ENCODE data around the gene HOXA5. TPM values are rescaled to one million over a fixed set of nuclear protein-coding genes. Genes with fewer than 3 reads are reported as not detected.
A peak's percentile ranks its signal among the peaks of the same experiment; 100 is the strongest.

The HOXA5 gene
- total RNA-seq, 2 experiments from 2014 or later = not detected

DNA sequence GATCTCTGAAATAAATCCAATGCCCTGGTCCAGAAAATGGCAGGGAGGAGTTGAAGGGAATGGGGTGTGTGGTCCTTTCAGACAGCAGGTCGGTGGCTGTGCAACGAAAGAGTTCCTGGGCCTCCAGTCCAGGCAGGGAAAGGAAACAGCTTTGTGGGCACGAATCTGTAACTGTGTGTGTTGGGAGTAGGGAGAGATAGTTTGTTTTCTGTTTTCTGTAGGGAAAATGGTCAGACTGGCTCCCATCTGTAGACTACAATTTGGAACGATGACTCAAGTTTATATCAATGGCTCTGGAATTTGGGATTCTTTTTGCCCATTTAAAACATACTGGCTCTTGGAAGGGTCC, 24.4 kb upstream of the HOXA5 start:
- CTCF ChIA-PET = interaction anchor here (1.0 to 1.8 kb wide), 3 partner anchors 9 to 55 kb away, joined by 3 to 12 read pairs (median 6); no protein-coding TSS in a partner anchor
- ATAC-seq (no peak), DNase-seq (peak; percentile 4)
- POLR2A ChIA-PET = no interaction called here
- peaks cover 75% of the 10 kb centered on the region for H3K27me3 Mint-ChIP-seq
- H3K4me1 Mint-ChIP-seq = peaks cover 32% of the 10 kb centered on the region
- no peak overlapping the region for H3K4me3 Mint-ChIP-seq
- H3K36me3 Mint-ChIP-seq (ENCODE audit: low read depth) = no peaks in the 10 kb centered on the region
- no peaks in the 10 kb centered on the region for H3K9me3 Mint-ChIP-seq (ENCODE audit: low read depth)
- intact Hi-C loops (cut with DNase I, micrococcal nuclease) = loop anchor here (1.0 to 5.0 kb wide), 7 partner anchors 13 to 1311 kb away; partner anchors contain the start of genes HOXA11 (in 1 of the 2) and HOXA13 (in 1 of the 2)
- H3K27ac Mint-ChIP-seq = no peak overlapping the region

DNA sequence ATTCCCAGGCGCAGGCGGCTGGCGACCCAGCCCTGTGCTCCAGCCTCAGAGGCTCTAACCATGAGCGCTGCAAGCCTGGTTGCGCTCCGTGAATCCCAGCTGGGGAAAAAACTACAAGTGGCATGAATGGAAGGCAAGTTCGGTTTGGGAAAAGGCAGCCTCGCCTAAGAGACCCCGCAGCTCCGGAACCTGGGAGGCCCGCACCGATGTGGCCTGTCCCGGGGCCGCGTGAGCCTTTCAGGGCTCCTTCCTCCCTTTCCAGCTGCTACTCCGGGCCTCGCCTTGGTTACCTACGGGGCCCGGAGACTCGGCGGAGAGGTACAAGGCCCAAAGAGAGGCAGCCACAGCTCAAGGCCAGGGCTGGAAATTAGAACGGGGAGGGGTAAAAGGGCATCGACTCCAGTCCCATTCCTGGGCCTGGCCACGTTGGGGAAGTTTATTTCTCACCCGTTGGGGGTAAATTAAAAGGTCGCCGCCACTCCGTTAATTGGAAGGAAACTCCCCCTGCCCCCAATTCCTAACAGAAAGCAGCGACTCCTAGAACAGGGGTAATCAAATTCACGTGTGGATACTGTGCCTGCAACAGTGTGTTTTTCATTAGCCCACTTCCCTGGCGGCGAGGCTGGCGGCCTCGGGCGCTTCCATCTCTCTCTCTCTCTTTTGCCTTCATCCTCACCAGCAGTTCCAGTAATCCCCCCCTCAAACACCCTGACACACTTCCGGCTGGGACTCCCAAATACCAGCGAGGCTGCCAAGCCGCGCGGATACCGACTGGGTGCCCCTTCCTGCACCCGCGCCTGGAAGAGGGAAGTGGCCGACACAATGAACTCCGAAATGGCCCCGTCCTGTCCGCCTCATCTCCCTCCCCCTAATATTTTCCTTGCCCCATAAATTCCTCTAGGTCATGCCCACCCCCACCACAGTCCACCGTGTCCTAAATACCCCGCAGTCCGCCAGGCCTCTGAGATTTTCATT, 23.3 kb upstream of the HOXA5 start:
- no peaks in the 10 kb centered on the region for H3K9me3 Mint-ChIP-seq (ENCODE audit: low read depth)
- ChIA-PET CTCF (interaction anchor here (0.8 to 1.7 kb wide), 6 partner anchors 12 to 480 kb away, joined by 3 to 10 read pairs (median 4); no protein-coding TSS in a partner anchor), POLR2A (no interaction called here)
- H3K4me1 Mint-ChIP-seq = peaks cover 26% of the 10 kb centered on the region
- peaks cover 78% of the 10 kb centered on the region for H3K27me3 Mint-ChIP-seq
- intact Hi-C loops (cut with DNase I, micrococcal nuclease) = loop anchor here (1.0 to 5.0 kb wide), 4 partner anchors 17 to 1310 kb away; partner anchors contain the start of gene HOXA13 (in 1 of the 2)
- H3K36me3 Mint-ChIP-seq (ENCODE audit: low read depth) = no peaks in the 10 kb centered on the region
- no peak overlapping the region for H3K4me3 Mint-ChIP-seq
- ATAC-seq (no peak), DNase-seq (peak; percentile 19)
- H3K27ac Mint-ChIP-seq = no peak overlapping the region

DNA sequence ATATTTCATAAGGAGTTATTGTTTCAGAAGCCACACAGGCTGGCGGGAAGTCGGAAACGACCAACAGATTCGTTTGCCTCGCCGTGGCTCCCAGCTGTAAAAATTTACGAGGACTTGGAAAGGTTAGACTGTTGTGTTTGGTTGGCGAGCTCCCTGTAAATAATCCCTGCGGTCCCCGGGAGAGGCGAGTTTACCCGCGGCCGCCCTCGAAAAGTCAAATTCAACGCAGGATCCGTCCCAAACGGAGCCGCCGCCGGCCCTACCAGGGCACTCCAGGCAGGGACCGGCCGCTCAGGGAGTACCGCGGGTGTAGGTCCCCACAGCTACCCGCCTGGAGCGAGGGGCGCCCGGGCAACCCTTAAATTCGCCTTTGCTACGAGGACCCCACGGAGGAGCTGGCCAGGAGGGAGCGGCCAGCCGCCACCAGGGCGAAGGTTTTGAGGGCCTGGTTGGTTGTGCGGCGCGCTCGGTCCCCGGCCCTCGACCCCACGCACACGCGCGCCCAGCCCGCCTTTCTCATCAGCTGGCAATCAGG, 22.6 kb upstream of the HOXA5 start:
- H3K27ac Mint-ChIP-seq = no peak overlapping the region
- H3K4me1 Mint-ChIP-seq = peaks cover 25% of the 10 kb centered on the region
- no peaks in the 10 kb centered on the region for H3K36me3 Mint-ChIP-seq (ENCODE audit: low read depth)
- H3K9me3 Mint-ChIP-seq (ENCODE audit: low read depth) = no peaks in the 10 kb centered on the region
- H3K4me3 Mint-ChIP-seq = no peak overlapping the region
- intact Hi-C loops (cut with DNase I, micrococcal nuclease) = loop anchor here (1.0 to 5.0 kb wide), 6 partner anchors 10 to 1309 kb away; partner anchors contain the start of genes HOXA13 (in 1 of the 2) and HOXA7 (in 1 of the 2)
- ChIA-PET POLR2A (no interaction called here), CTCF (interaction anchor here (0.6 to 1.7 kb wide), 6 partner anchors 13 to 479 kb away, joined by 3 to 10 read pairs (median 4); partner anchors contain the start of gene EVX1)
- ATAC-seq (no peak), DNase-seq (peak; percentile 17)
- peaks cover 74% of the 10 kb centered on the region for H3K27me3 Mint-ChIP-seq

DNA sequence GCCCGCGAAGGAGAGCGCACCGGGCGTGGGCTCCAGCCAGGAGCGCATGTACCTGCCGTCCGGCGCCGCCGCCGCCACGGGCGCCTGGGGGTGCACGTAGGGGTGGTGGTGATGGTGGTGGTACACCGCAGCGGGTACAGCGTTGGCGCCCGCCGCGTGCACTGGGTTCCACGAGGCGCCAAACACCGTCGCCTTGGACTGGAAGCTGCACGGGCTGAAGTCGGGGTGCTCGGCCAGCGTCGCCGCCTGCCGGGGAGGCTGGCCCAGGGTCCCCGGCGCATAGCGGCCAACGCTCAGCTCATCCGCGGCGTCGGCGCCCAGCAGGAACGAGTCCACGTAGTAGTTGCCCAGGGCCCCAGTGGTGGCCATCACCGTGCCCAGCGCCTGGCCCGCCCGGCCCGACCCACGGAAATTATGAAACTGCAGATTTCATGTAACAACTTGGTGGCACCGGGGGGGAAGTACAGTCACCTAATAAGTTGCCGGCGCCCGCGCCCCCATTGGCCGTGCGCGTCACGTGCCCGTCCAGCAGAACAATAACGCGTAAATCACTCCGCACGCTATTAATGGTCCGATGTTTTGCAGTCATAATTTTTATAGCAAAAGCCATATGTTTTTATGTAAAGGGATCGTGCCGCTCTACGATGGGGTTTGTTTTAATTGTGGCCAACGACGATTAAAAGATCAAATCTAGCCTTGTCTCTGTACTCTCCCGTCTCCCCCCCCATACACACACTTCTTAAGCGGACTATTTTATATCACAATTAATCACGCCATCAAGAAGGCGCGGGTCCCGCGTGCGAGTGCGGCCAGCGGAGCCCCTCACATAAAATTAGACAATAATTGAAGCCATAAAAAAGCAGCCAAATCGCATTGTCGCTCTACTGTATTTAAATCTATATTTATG, 21.9 kb upstream of the HOXA5 start, which contains the start of gene HOXA9:
Gene HOXA9 (minus strand): TSS at position 449 of the 907 bp plus-strand sequence. CDS start 80 bp downstream, at position 369.
- ATAC-seq (no peak), DNase-seq (peak; percentile 38)
- H3K36me3 Mint-ChIP-seq (ENCODE audit: low read depth) = no peaks in the 10 kb centered on the region
- H3K27ac Mint-ChIP-seq = no peak within 1 kb of the TSS
- peaks cover 26% of the 10 kb centered on the region for H3K4me1 Mint-ChIP-seq
- H3K27me3 Mint-ChIP-seq = peaks cover 70% of the 10 kb centered on the region
- POLR2A ChIA-PET = no interaction called here
- H3K4me3 Mint-ChIP-seq = peak within 1 kb of the TSS; percentile 52
- CTCF ChIA-PET = interaction anchor here (0.6 to 1.7 kb wide), 5 partner anchors 16 to 1013 kb away, joined by 3 to 10 read pairs (median 3); partner anchors contain the start of genes EVX1 and NFE2L3
- intact Hi-C loops (cut with DNase I, micrococcal nuclease) = loop anchor here (1.0 to 5.0 kb wide), 4 partner anchors 9 to 1308 kb away; partner anchors contain the start of genes HOXA13 (in 1 of the 2) and HOXA7 (in 1 of the 2)
- no peaks in the 10 kb centered on the region for H3K9me3 Mint-ChIP-seq (ENCODE audit: low read depth)

DNA sequence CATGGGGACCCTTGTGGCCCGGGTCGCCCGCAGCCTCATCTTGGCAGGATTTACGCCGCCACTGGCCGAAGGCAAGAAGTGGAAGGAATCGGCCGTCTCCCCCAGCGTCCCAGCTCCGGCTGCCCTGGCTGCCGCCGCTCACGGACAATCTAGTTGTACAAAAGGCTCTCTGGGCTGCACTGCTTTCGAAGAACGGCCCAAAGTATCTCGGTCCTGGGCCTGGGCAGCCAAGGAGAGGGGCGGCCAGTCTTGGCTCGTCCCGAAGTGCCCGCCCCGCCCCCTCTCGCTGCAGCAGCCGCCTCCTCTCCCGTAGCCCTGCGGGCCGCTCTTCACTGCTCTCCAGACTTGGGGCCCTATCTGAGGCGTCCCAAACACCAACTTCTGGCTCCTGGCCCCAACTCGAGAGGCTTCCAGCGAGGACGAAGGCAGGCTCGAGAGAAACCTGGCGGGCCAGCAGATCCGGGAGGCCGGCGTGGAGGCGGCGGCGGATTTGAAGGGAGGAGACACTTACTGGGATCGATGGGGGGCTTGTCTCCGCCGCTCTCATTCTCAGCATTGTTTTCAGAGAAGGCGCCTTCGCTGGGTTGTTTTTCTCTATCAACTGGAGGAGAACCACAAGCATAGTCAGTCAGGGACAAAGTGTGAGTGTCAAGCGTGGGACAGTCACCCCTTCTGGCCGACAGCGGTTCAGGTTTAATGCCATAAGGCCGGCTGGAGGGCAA, 21.0 kb upstream of the HOXA5 start:
- H3K27me3 Mint-ChIP-seq = peaks cover 73% of the 10 kb centered on the region
- POLR2A ChIA-PET = interaction anchor here (0.7 kb wide), 1 partner anchor 32 kb away, joined by 3 read pairs; no protein-coding TSS in a partner anchor
- CTCF ChIA-PET = interaction anchor here (0.6 to 1.2 kb wide), 4 partner anchors 15 to 1124 kb away, joined by 3 to 5 read pairs (median 4); no protein-coding TSS in a partner anchor
- peak overlapping the region; percentile 33 for H3K4me3 Mint-ChIP-seq
- DNase-seq (peak; percentile 32), ATAC-seq (no peak)
- H3K27ac Mint-ChIP-seq = no peak overlapping the region
- no peaks in the 10 kb centered on the region for H3K9me3 Mint-ChIP-seq (ENCODE audit: low read depth)
- peaks cover 28% of the 10 kb centered on the region for H3K4me1 Mint-ChIP-seq
- intact Hi-C loops (cut with DNase I, micrococcal nuclease) = loop anchor here (1.0 to 5.0 kb wide), 4 partner anchors 8 to 1307 kb away; partner anchors contain the start of genes HOXA13 (in 1 of the 2) and HOXA7 (in 1 of the 2)
- H3K36me3 Mint-ChIP-seq (ENCODE audit: low read depth) = no peaks in the 10 kb centered on the region

DNA sequence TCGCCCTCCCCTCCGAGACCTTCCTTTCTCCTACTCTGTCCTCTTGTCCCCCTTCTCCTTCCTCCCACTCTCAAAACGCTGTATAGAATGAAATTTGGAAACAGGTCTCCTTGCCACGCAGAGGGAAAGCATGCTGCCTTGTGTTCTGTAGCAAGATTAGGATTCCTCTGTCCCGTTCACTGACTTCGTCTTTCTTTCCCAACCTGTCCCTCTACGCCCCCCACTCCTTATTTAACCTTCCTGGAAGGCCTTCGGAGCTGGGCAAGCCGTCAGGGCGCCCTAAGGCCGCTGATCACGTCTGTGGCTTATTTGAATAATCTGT, 20.5 kb upstream of the HOXA5 start:
- Mint-ChIP-seq H3K4me3 (peak overlapping the region; percentile 15), H3K4me1 (peaks cover 28% of the 10 kb centered on the region), H3K9me3 (ENCODE audit: low read depth) (no peaks in the 10 kb centered on the region), H3K27ac (no peak overlapping the region), H3K27me3 (peaks cover 75% of the 10 kb centered on the region), H3K36me3 (ENCODE audit: low read depth) (no peaks in the 10 kb centered on the region)
- ChIA-PET POLR2A (interaction anchor here (0.7 kb wide), 1 partner anchor 32 kb away, joined by 3 read pairs; no protein-coding TSS in a partner anchor), CTCF (interaction anchor here (0.6 to 2.0 kb wide), 6 partner anchors 14 to 1310 kb away, joined by 3 to 16 read pairs (median 4); no protein-coding TSS in a partner anchor)
- no peak for ATAC-seq
- intact Hi-C loops (cut with DNase I, micrococcal nuclease) = loop anchor here in 1 of 2 experiments (2.0 kb wide), 1 partner anchor 1303 kb away; no protein-coding TSS in a partner anchor
- no peak for DNase-seq

DNA sequence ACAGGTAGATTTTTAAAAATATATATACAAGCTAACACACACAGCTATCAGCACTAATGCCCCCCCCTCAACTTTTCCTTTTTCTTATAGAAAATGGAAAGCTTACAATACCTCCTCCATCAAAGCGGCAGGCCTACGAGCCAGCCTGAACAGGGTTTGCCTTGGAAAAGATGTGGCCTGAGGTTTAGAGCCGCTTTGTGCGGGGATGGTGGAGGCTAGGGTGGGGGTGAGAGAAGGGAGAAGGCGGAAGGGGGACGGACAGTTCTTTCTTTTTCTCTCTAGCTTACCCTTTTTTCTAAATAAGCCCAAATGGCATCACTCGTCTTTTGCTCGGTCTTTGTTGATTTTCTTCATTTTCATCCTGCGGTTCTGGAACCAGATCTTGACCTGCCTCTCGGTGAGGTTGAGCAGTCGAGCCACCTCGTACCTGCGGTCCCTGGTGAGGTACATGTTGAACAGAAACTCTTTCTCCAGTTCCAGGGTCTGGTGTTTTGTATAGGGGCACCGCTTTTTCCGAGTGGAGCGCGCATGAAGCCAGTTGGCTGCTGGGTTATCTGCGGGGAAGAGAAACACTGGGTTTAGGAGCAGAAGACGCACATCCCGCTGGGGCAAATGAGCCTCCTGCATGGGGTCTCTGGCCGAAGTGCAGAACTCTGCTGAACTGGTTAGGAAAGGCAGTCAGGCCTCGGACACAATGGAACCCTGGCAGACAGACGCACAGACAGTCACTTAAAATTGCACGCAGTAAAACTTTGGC, 20.0 kb upstream of the HOXA5 start:
- intact Hi-C loops (cut with DNase I, micrococcal nuclease) = loop anchor here in 1 of 2 experiments (2.0 kb wide), 1 partner anchor 1303 kb away; no protein-coding TSS in a partner anchor
- POLR2A ChIA-PET = interaction anchor here (0.6 kb wide), 1 partner anchor 14 kb away, joined by 8 read pairs; no protein-coding TSS in a partner anchor

DNA sequence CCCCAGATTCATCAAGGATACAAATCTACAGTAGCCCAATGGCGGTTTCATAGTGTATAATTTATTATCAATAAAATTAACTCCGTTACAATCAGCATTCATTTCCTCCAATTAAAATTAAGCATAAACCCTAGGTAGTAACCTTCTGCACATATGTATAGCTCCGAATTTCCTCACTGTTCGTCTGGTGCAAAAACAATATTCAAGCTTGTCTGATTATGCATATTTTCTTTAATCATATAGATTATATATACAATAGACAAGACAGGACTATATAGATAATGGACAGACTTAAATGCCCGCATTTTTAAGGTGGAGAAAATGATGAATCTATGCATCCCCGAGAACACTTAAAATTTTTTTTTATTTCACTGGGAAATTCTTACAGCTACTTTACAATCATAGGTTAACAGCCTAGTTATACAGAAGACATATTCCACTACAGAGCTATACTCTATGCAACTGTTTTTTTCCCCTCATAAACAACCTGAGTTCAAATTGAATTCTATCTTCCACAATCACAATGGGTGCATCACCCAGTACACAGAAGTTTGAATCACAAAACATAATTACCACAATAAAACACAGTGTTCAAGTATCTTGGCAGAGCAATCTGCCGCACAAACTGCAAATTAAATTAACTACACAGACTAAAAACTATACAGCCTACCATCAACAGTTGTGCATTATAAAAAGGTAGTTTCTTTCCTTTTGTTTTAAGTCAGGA, 19.2 kb upstream of the HOXA5 start:
- Mint-ChIP-seq H3K36me3 (ENCODE audit: low read depth) (no peaks in the 10 kb centered on the region), H3K9me3 (ENCODE audit: low read depth) (no peaks in the 10 kb centered on the region), H3K4me1 (peaks cover 26% of the 10 kb centered on the region), H3K4me3 (no peak overlapping the region), H3K27me3 (peaks cover 74% of the 10 kb centered on the region), H3K27ac (no peak overlapping the region)
- intact Hi-C loops (cut with DNase I, micrococcal nuclease) = no loop called here
- ChIA-PET POLR2A (interaction anchor here (0.6 kb wide), 1 partner anchor 13 kb away, joined by 8 read pairs; no protein-coding TSS in a partner anchor), CTCF (interaction anchor here (0.7 to 3.2 kb wide), 11 partner anchors 10 to 1309 kb away, joined by 3 to 25 read pairs (median 4); partner anchors contain the start of gene HOXA3)
- ATAC-seq (no peak), DNase-seq (no peak)

More for the DNA sequence above, 20.0 kb upstream of the HOXA5 start:
- Mint-ChIP-seq H3K4me3 (no peak overlapping the region), H3K36me3 (ENCODE audit: low read depth) (no peaks in the 10 kb centered on the region), H3K9me3 (ENCODE audit: low read depth) (no peaks in the 10 kb centered on the region), H3K27me3 (peaks cover 74% of the 10 kb centered on the region), H3K27ac (no peak overlapping the region), H3K4me1 (peaks cover 26% of the 10 kb centered on the region)
- CTCF ChIA-PET = interaction anchor here (0.7 to 3.2 kb wide), 11 partner anchors 11 to 1309 kb away, joined by 3 to 25 read pairs (median 4); partner anchors contain the start of gene HOXA3
- DNase-seq (peak; percentile 3), ATAC-seq (no peak)

Data from activated CD4-positive, alpha-beta T cell treated with anti-CD3 and anti-CD28 coated beads for 36 hours (primary cell).